Erythroblast (primary cell): ENCODE results near the gene NHSL2.

Source experiments
- GATA1 ChIP-seq: IDR thresholded peaks from 2 replicates; pipeline ENCODE4 v1.6.1; 2011; ENCODE audit warnings: low read depth, mild to moderate bottlenecking, control low read depth, low read length, moderate library complexity
- POLR2A ChIP-seq: IDR thresholded peaks from 2 replicates; pipeline ENCODE4 v1.6.1; 2011; ENCODE audit warnings: mild to moderate bottlenecking, low read length

- no peak for TF ChIP-seq POLR2A
- no peak for TF ChIP-seq GATA1
Observed at GRCh38 chrX:71912156-71912555, 1.5 kb downstream of the NHSL2 start.
